Gastrocnemius medialis (tissue), 4 donors: Measurements from ENCODE around the gene TRIM44.

Experiments
- CTCF ChIP-seq, 5 experiments: fragments of 450-650 bp in 3 of 5; fragments of 200-600 bp in 2 of 5; sonication (generic) in 2 of 5; IDR thresholded peaks in 4 of 5; conservative IDR thresholded peaks in 1 of 5; 1 replicate in 4 of 5; 2 replicates in 1 of 5; pipeline ENCODE4 v1.5.1; 2016 to 2019; ENCODE audit warnings: antibody characterized with exemption in 5 of 5, mild to moderate bottlenecking in 3 of 5, moderate library complexity in 3 of 5
- POLR2A ChIP-seq, 2 donors: fragments of 450-650 bp; IDR thresholded peaks; one replicate each; pipeline ENCODE4 v1.6.1; 2017; ENCODE audit warnings: antibody characterized with exemption in 2 of 2, mild to moderate bottlenecking in 2 of 2, moderate library complexity in 2 of 2

GRCh38 chr11:35855671-35856070 lies 193.1 kb downstream of the TRIM44 start:
- TF ChIP-seq POLR2A (IDR thresholded peaks at IDR 0.05) (no peak), CTCF (IDR thresholded peaks at IDR 0.05 in 4 of 5, conservative IDR thresholded peaks at IDR 0.05 in 1 of 5) (no peak)
